ENCODE measurements around the gene APP. TPM values are rescaled to one million over a fixed set of nuclear protein-coding genes. Genes with fewer than 3 reads are reported as not detected.
"Not testable (repeated sequence)": the region's sequence is repeated elsewhere in the genome, so short reads cannot be mapped to it uniquely, and the experiment has no call there.

APP gene
- total RNA-seq, 2 donors from 2014 or later: 267 to 564 TPM

GRCh38 chr21:26020081-26020480 is 150.5 kb downstream of the APP start:
- Histone ChIP-seq H3K36me3 (no peaks in the 10 kb centered on the region), H3K27me3 (replicated peaks; ENCODE audit: insufficient read depth) (no peaks in the 10 kb centered on the region), H3K4me3 (no peak overlapping the region), H3K9me3 (no peaks in the 10 kb centered on the region), H3K27ac (no peak overlapping the region), H3K4me1 (replicated peaks) (no peaks in the 10 kb centered on the region)
- intact Hi-C loops (cut with DNase I): no loop called here
- 96% methylated on average over 4 of the region's 4 CpGs for WGBS
- TF ChIP-seq CTCF (IDR thresholded peaks at IDR 0.05) (no peak), POLR2AphosphoS5 (IDR thresholded peaks at IDR 0.05) (no peak), POLR2A (IDR thresholded peaks at IDR 0.05) (no peak)
- no peak for DNase-seq (ENCODE audit: low spot score)

GRCh38 chr21:26019236-26019635 is 151.3 kb downstream of the APP start:
- 88% methylated on average over 1 of the region's 1 CpG for WGBS
- no peaks in the 10 kb centered on the region for H3K9me3 ChIP-seq
- H3K27ac ChIP-seq: no peak overlapping the region
- H3K4me3 ChIP-seq: no peak overlapping the region
- TF ChIP-seq POLR2AphosphoS5 (IDR thresholded peaks at IDR 0.05): no peak
- TF ChIP-seq POLR2A (IDR thresholded peaks at IDR 0.05): no peak
- TF ChIP-seq CTCF (IDR thresholded peaks at IDR 0.05): no peak
- no peak for DNase-seq (ENCODE audit: low spot score)
- intact Hi-C loops (cut with DNase I): no loop called here
- H3K36me3 ChIP-seq: no peaks in the 10 kb centered on the region
- H3K27me3 ChIP-seq (replicated peaks; ENCODE audit: insufficient read depth): no peaks in the 10 kb centered on the region
- H3K4me1 ChIP-seq (replicated peaks): no peaks in the 10 kb centered on the region

- TF ChIP-seq CTCF (IDR thresholded peaks at IDR 0.05): no peak
- TF ChIP-seq POLR2AphosphoS5 (IDR thresholded peaks at IDR 0.05): no peak
- TF ChIP-seq POLR2A (IDR thresholded peaks at IDR 0.05): no peak
- Histone ChIP-seq H3K4me1 (replicated peaks) (no peaks in the 10 kb centered on the region), H3K36me3 (no peaks in the 10 kb centered on the region), H3K9me3 (no peaks in the 10 kb centered on the region), H3K27ac (no peak overlapping the region), H3K4me3 (no peak overlapping the region), H3K27me3 (replicated peaks; ENCODE audit: insufficient read depth) (no peaks in the 10 kb centered on the region)
- WGBS: 68% methylated on average over 4 of the region's 4 CpGs
- intact Hi-C loops (cut with DNase I): no loop called here
- no peak for DNase-seq (ENCODE audit: low spot score)
Measured at GRCh38 chr21:26013970-26014369, 156.6 kb downstream of the APP start.

GRCh38 chr21:26012482-26012881 is 158.1 kb downstream of the APP start:
- intact Hi-C loops (cut with DNase I); H3K4me1 ChIP-seq (replicated peaks); DNase-seq (ENCODE audit: low spot score); H3K4me3 ChIP-seq; H3K27me3 ChIP-seq (replicated peaks; ENCODE audit: insufficient read depth); H3K9me3 ChIP-seq; H3K27ac ChIP-seq; H3K36me3 ChIP-seq: not testable (repeated sequence)
- WGBS: 90% methylated on average over 4 of the region's 4 CpGs

GRCh38 chr21:26011292-26011940 is 159.2 kb downstream of the APP start:
- H3K9me3 ChIP-seq: no peaks in the 10 kb centered on the region
- WGBS: 93% methylated on average over 6 of the region's 6 CpGs
- TF ChIP-seq POLR2A (IDR thresholded peaks at IDR 0.05) (no peak), CTCF (IDR thresholded peaks at IDR 0.05) (no peak), POLR2AphosphoS5 (IDR thresholded peaks at IDR 0.05) (no peak)

More at GRCh38 chr21:26011292-26011940, 159.2 kb downstream of the APP start:
- Histone ChIP-seq H3K4me3 (no peak overlapping the region), H3K36me3 (no peaks in the 10 kb centered on the region), H3K4me1 (replicated peaks) (no peaks in the 10 kb centered on the region), H3K27ac (no peak overlapping the region), H3K27me3 (replicated peaks; ENCODE audit: insufficient read depth) (no peaks in the 10 kb centered on the region)
- DNase-seq (ENCODE audit: low spot score): no peak
- intact Hi-C loops (cut with DNase I): no loop called here
